NCI-H2227 (cell line): ENCODE data around the gene KCNK6.
"Not testable (repeated sequence)": the region's sequence is repeated elsewhere in the genome, so short reads cannot be mapped to it uniquely, and the experiment has no call there.

ENCODE experiments used
- DNase-seq: peaks from one replicate; lab custom pipeline; 2025; ENCODE audit not compliant: unreplicated experiment; lab: John Stamatoyannopoulos, UW

KCNK6 gene

DNA sequence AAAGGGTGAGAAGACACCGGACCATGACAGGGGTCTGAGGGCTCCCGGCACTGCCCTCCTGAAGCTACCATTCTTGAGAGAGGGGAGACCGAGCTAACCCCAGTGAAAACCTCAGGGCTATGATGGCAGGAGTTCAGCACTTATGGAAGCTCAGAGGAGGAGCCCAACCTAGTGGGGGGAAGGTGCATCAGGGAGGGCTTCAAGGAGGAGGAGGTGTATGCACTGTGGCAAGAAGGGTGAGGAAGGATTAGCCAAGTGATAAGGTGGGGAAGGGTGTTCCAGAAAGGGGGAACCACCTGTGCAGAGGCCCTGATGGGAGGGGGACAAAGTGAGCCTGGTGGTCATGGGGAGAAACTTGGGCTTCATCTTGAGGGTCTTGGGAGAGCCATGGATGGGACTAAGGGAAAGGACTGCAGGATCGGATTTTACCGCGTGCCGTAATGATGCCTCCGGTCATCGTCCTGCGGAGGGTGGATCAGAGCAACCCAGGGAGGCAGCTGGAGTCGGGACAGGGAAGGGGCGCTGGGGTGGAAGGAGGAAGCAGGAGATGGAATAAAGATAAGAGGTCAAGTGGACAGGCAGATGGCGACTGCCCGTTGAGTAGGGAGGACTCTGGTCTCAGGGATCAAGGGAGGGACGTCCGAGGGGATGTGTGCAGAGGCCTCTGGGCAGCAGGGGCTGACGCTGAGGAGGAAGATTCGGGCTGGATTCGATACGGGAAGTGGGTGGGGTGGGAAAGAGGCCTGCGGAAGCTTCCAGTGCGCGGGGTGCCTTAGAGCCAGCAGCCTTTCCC is 41.4 kb downstream of the KCNK6 start:
- DNase-seq = peak; percentile 82

GRCh38 chr19:38361633-38362075 is 42.0 kb downstream of the KCNK6 start:
- peak; percentile 100 for DNase-seq

GRCh38 chr19:38362076-38362945 is 42.7 kb downstream of the KCNK6 start:
- peak; percentile 100 for DNase-seq

DNA sequence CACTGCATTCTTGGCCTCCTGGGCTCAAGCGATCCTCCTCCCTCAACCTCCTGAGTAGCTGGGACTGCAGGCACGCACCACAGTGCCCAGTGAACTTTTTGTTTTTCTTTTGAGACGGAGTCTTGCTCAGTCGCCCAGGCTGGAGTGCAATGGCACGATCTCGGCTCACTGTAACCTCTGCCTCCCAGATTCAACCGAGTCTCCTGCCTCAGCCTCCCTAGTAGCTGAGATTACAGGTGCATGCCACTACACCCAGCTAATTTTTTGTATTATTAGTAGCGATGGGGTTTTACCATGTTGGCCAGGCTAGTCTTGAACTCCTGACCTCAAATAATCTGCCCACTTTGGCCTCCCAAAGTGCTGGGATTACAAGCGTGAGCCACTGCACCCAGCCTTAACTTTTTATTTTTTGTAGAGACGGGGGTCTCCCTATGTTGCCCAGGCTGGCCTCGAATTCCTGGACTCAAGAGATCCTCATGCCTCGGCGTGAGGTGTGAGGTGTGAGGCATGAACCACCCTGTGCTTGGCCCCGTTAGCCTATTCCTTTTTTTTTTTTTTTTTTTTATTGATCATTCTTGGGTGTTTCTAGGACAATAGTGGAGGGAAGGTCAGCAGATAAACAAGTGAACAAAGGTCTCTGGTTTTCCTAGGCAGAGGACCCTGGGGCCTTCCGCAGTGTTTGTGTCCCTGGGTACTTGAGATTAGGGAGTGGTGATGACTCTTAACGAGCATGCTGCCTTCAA is 43.5 kb downstream of the KCNK6 start:
- DNase-seq = not testable (repeated sequence)

GRCh38 chr19:38367041-38367440 is 47.4 kb downstream of the KCNK6 start:
- no peak for DNase-seq

DNA sequence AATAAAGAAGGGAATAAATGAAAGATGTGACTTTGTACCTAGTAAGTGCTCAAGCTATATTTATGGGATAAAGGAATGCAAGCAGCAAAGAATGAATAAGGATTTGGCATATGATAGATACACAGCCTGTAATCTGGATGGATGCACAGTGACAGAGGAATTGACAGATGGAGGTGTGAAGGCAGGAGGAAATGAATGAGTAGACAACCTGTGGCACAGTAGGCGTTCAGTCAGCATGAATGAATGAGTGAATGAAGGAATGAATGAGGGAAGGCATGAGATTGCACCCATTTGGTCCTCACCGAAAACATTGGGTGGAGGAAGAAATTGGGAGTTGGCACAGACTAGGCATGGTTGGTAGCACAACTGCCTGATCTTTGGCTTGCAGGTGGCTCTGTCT is 49.9 kb downstream of the KCNK6 start:
- no peak for DNase-seq

DNA sequence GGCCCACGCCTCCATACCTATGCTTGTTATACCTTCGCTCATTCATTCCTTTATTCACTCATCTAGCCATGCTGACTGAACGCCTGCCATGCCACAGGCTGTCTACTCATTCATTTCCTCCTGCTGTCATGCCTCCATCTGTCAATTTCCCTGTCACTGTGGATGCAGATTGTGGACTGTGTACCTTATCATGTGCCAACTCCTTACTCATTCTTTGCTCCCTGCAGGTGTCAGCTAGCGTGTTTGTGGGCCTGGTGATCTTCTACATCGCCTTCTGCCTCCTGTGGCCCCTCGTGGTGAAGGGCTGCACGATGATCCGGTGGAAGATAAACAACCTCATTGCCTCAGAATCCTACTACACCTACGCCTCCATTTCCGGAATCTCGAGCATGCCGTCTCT is 50.7 kb downstream of the KCNK6 start:
- no peak for DNase-seq

- DNase-seq = no peak
These were observed 51.4 kb downstream of the KCNK6 start for GRCh38 chr19:38371081-38371480.

DNA sequence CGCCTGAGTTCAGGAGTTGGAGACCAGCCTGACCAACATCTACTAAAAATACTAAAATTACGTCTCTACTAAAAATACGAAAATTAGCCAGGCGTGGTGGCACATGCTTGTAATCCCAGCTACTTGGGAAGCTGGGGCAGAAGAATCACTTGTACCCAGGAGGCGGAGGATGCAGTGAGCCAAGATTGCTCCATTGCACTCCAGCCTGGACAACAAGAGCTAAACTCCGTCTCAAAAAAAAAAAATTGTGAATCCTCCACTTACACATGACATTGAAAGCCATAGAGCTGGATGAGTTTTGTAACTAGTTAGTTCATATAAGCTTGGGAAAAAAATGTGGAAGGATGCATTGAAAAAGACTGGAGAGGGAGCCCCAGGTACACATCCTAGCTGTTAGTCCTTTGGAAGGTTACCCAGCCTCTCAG is 54.3 kb downstream of the KCNK6 start:
- DNase-seq = no peak

- peak; percentile 100 for DNase-seq
These were observed 54.9 kb downstream of the KCNK6 start, which contains the start of gene PSMD8 for GRCh38 chr19:38374332-38375097. PSMD8 (plus strand) TSS chr19:38374571; CDS start chr19:38374602, 31 bp downstream.

DNA sequence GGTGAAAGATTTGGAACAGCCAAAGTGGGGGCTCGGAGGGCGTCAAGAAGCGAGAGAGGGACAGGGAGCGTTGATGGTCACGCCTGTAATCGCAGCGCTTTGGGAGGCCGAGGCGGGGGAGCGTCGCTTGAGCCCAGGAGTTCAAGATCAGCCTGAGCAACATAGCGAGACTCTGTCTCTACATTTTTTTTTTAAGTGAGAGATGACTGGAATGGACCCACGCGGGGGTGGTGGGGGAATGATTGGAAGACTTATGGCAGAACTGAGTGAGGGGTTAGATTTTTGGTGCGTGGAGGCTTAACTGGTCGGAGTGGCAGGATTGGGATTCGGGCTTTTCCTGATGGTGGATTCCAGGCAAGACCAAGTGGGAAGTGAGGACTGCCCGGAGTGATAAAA is 55.5 kb downstream of the KCNK6 start:
- peak; percentile 89 for DNase-seq

DNA sequence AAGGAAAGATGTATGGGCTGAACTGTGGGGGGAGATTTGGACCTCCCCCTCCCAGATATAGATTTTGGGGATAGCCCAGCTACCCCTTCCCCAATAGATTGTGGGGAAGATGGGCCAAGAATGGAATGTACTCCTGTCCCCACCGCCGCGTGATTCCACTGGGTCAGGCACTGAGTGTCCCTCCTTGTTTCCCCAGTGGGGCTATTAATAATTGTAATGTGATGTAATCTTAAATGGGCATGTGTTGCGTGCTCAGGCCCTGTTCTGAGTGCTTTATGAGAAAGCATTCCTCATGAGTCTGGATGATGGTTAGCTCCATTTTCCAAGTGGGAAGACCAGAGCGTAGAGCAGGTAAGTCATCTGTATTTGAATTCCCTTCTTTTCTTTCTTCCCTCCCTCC is 56.1 kb downstream of the KCNK6 start:
- DNase-seq = no peak

DNA sequence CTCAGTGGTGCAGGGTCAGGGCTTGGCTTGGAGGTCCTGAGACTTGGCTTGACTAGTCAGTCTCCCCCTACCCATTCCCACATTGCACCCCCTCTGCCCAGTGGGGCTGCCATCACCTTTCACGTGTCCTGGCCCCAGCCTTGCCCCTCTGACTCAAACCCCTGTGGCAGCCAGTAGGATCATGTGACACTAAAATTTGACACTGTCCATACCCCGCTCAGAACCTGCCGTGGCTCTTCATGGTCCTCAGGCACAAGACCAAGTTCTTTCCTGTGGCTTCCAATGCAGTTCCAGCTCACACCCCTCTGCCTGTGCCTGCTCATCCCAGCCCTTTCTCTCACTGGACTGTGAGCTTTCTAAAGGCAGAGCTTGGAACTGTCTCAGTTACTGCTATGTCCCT is 56.9 kb downstream of the KCNK6 start:
- DNase-seq = no peak

GRCh38 chr19:38377052-38377451 is 57.4 kb downstream of the KCNK6 start:
- DNase-seq = no peak

- DNase-seq = no peak
These were observed 59.2 kb downstream of the KCNK6 start for GRCh38 chr19:38378866-38379265.

DNA sequence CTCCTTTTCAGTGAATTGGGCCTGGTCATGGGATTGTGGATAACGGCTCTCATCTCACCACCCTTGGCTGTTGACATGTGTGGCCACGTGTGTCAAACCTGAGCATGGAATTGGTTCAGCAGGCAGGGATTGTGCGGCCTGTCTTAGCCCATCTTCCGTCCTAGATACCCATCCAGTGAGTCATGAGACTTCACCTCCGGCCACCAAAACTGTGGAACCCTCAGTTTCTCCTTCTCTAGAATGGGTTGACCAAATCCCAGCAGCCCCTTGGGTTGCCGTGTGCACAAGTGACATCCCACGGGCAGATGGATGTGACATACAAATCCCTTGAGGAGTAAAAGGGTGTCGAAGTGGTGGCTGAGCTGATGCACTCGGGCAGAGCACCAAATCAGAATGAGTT is 61.5 kb downstream of the KCNK6 start:
- no peak for DNase-seq
